SK-N-SH treated with all-trans-retinoic acid at 6 μM for 48 hours (cell line): ENCODE measurements around the gene OSGIN1.
"Not testable (repeated sequence)": the region's sequence is repeated elsewhere in the genome, so short reads cannot be mapped to it uniquely, and the experiment has no call there.

Source experiments
- ATAC-seq: fragments of 200-7000 bp; cut with Tn5 transposase; 3 replicates; pipeline ENCODE4 v1.9.1; 2020; ENCODE audit warnings: mild to moderate bottlenecking, moderate library complexity
- ARNTL ChIP-seq: fragments of 450-650 bp; formaldehyde crosslinking; IDR thresholded peaks from 2 replicates; pipeline ENCODE4 v1.5.0; 2020; ENCODE audit warnings: low read depth, mild to moderate bottlenecking, moderate library complexity, borderline replicate concordance
- BACH2 ChIP-seq: fragments of 250-450 bp; sonication (Bioruptor Pico); IDR thresholded peaks from 2 replicates; pipeline ENCODE4 v1.9.0; 2021; ENCODE audit warnings: mild to moderate bottlenecking, borderline replicate concordance
- CSDC2 ChIP-seq: fragments of 250-450 bp; sonication (Bioruptor Pico); IDR thresholded peaks from 2 replicates; pipeline ENCODE4 v1.5.0; 2020; ENCODE audit warnings: mild to moderate bottlenecking, moderate library complexity
- ESRRG ChIP-seq: fragments of 250-450 bp; sonication (Bioruptor Pico); IDR thresholded peaks from 2 replicates; pipeline ENCODE4 v1.6.1; 2021; ENCODE audit warnings: mild to moderate bottlenecking
- ISL1 ChIP-seq: fragments of 250-450 bp; sonication (Bioruptor Pico); IDR thresholded peaks from 2 replicates; pipeline ENCODE4 v2.1.2; 2022; ENCODE audit warnings: mild to moderate bottlenecking, moderate library complexity
- OSR1 ChIP-seq: fragments of 250-450 bp; sonication (Bioruptor Pico); IDR thresholded peaks from 2 replicates; pipeline ENCODE4 v1.8.0; 2022; ENCODE audit warnings: moderate library complexity, mild to moderate bottlenecking, inconsistent platforms
- POU6F1 ChIP-seq: fragments of 250-450 bp; sonication (Bioruptor Pico); IDR thresholded peaks from 2 replicates; pipeline ENCODE4 v1.8.0; 2021; ENCODE audit warnings: low read depth, mild to moderate bottlenecking, moderate library complexity, borderline replicate concordance
- PPARA ChIP-seq: fragments of 250-450 bp; sonication (Bioruptor Pico); IDR thresholded peaks from 2 replicates; pipeline ENCODE4 v1.5.0; 2020; ENCODE audit warnings: mild to moderate bottlenecking, borderline replicate concordance
- RARB ChIP-seq: fragments of 250-450 bp; sonication (Bioruptor Pico); IDR thresholded peaks from 2 replicates; pipeline ENCODE4 v1.8.0; 2021; ENCODE audit warnings: mild to moderate bottlenecking, moderate library complexity
- SNAI2 ChIP-seq: fragments of 250-450 bp; sonication (Bioruptor Pico); IDR thresholded peaks from 2 replicates; pipeline ENCODE4 v1.5.0; 2020; ENCODE audit warnings: mild to moderate bottlenecking, moderate library complexity
- TCF4 ChIP-seq: fragments of 250-450 bp; sonication (Bioruptor Pico); IDR thresholded peaks from 2 replicates; pipeline ENCODE4 v1.8.0; 2021; ENCODE audit warnings: mild to moderate bottlenecking, moderate library complexity, borderline replicate concordance
- TOX ChIP-seq: fragments of 250-450 bp; sonication (Bioruptor Pico); IDR thresholded peaks from 2 replicates; pipeline ENCODE4 v1.8.0; 2021; ENCODE audit warnings: mild to moderate bottlenecking, moderate library complexity, borderline replicate concordance
- TSHZ2 ChIP-seq: fragments of 250-450 bp; sonication (Bioruptor Pico); IDR thresholded peaks from 2 replicates; pipeline ENCODE4 v1.5.0; 2020; ENCODE audit warnings: mild to moderate bottlenecking, moderate library complexity
- ZC3H10 ChIP-seq: fragments of 250-450 bp; sonication (Bioruptor Pico); IDR thresholded peaks from 2 replicates; pipeline ENCODE4 v1.5.1; 2021; ENCODE audit warnings: mild to moderate bottlenecking, moderate library complexity
- ZFP3 ChIP-seq: fragments of 250-450 bp; sonication (Bioruptor Pico); IDR thresholded peaks from 2 replicates; pipeline ENCODE4 v1.5.0; 2020; ENCODE audit warnings: mild to moderate bottlenecking, moderate library complexity
- ZFP30 ChIP-seq: fragments of 450-650 bp; formaldehyde crosslinking; IDR thresholded peaks from 2 replicates; pipeline ENCODE4 v1.5.0; 2022; ENCODE audit warnings: mild to moderate bottlenecking, moderate library complexity
- ZNF70 ChIP-seq: fragments of 450-650 bp; formaldehyde crosslinking; IDR thresholded peaks from 2 replicates; pipeline ENCODE4 v1.5.0; 2020; ENCODE audit warnings: mild to moderate bottlenecking, moderate library complexity
- ZNF8 ChIP-seq: fragments of 450-650 bp; formaldehyde crosslinking; IDR thresholded peaks from 2 replicates; pipeline ENCODE4 v1.5.0; 2020; ENCODE audit warnings: mild to moderate bottlenecking, moderate library complexity
- TF ChIP-seq, protein P1 (sequence below): fragments of 250-450 bp; sonication (Bioruptor Pico); IDR thresholded peaks from 2 replicates; pipeline ENCODE4 v1.5.1; 2021; ENCODE audit warnings: mild to moderate bottlenecking, moderate library complexity
- TF ChIP-seq, protein P2 (sequence below): fragments of 250-450 bp; sonication (Bioruptor Pico); IDR thresholded peaks from 2 replicates; pipeline ENCODE4 v1.8.0; 2020; ENCODE audit warnings: mild to moderate bottlenecking, moderate library complexity, borderline replicate concordance

The OSGIN1 gene

DNA sequence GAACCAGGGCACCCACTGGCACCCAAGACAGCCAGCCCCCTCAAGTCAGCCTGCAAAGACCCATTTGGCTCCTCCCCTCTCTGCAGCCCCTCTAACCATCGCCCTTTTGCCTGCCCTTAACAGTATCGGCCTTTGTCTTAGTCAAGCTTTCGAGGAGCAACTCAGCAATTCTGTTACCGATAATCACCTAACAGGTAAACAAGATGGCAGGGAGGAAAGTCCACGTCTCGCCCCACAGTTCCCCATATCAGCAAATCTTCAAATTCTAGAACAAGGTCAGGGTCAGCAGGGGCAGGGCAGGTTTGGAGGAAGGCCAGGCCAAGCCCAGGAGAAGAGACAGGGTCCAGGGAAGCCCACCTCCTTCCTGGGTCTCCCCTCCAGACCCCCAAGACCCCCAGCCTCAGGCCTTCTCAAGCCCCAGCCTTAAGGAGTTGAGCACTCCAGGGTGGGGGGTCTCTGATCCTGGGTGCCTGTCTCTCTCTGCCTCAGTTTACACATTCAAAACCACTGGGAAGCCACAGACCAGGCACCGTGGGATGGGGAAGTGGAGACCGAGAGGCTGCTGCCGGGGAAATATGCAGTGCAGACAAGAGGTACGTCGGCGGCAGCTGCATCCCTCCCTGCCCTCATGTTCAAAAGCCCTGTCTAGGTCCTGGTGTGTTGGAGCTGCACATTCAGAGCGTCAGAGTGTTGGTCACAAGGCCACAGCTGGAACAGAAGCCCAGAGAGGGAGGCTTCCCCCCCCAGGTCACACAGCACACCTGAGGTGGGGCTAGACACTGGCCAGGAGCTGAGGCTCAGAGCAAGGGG is 3.9 kb upstream of the OSGIN1 start:
- no peak for ATAC-seq
- no peak for TF ChIP-seq TSHZ2 (CRISPR knock-in tag)
- TF ChIP-seq BACH2 (CRISPR knock-in tag) = no peak
- TF ChIP-seq ESRRG (CRISPR knock-in tag) = no peak
- TF ChIP-seq TOX (CRISPR knock-in tag) = no peak
- TF ChIP-seq CSDC2 = no peak
- TF ChIP-seq ISL1 (CRISPR knock-in tag) = no peak
- TF ChIP-seq, all 23 proteins: peak for 0

DNA sequence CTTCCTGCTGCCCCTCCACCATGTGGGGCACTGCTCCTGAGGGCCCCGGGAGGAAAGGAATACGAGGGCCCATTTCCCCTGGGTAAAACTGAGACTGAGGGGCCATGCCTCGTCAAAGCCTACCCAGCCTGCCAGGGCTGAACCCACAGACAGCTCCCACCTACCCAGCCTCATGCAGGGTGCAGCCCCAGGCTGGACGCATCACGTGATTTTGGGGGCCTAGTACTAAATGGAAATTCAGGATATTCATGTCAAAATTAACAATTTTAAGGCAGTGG is 3.4 kb upstream of the OSGIN1 start:
- no peak for ATAC-seq
- no peak for TF ChIP-seq ZNF70 (CRISPR knock-in tag)
- no peak for TF ChIP-seq POU6F1 (CRISPR knock-in tag)

- not testable (repeated sequence) for ATAC-seq
Measured at GRCh38 chr16:83950862-83951399, 2.1 kb upstream of the OSGIN1 start.

- no peak for ATAC-seq
- TF ChIP-seq SNAI2 (CRISPR knock-in tag) (no peak), CSDC2 (no peak), PPARA (CRISPR knock-in tag) (no peak), RARB (CRISPR knock-in tag) (no peak), TOX (CRISPR knock-in tag) (no peak), ZFP30 (CRISPR knock-in tag) (no peak), TCF4 (CRISPR knock-in tag) (no peak), ARNTL (no peak), ISL1 (CRISPR knock-in tag) (no peak), OSR1 (no peak), ZC3H10 (CRISPR knock-in tag) (no peak)
- TF ChIP-seq, protein P1, sequence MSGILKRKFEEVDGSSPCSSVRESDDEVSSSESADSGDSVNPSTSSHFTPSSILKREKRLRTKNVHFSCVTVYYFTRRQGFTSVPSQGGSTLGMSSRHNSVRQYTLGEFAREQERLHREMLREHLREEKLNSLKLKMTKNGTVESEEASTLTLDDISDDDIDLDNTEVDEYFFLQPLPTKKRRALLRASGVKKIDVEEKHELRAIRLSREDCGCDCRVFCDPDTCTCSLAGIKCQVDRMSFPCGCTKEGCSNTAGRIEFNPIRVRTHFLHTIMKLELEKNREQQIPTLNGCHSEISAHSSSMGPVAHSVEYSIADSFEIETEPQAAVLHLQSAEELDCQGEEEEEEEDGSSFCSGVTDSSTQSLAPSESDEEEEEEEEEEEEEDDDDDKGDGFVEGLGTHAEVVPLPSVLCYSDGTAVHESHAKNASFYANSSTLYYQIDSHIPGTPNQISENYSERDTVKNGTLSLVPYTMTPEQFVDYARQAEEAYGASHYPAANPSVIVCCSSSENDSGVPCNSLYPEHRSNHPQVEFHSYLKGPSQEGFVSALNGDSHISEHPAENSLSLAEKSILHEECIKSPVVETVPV (CRISPR knock-in tag) = no peak
Measured at GRCh38 chr16:83951544-83951943, 1.5 kb upstream of the OSGIN1 start.

GRCh38 chr16:83952587-83952939 is 477 bp upstream of the OSGIN1 start:
- TF ChIP-seq TCF4 (CRISPR knock-in tag) (no peak), PPARA (CRISPR knock-in tag) (no peak), CSDC2 (no peak), ZFP3 (CRISPR knock-in tag) (no peak), RARB (CRISPR knock-in tag) (no peak), TOX (CRISPR knock-in tag) (no peak), ZFP30 (CRISPR knock-in tag) (no peak), ZC3H10 (CRISPR knock-in tag) (no peak), ZNF8 (no peak)
- TF ChIP-seq, protein P2, sequence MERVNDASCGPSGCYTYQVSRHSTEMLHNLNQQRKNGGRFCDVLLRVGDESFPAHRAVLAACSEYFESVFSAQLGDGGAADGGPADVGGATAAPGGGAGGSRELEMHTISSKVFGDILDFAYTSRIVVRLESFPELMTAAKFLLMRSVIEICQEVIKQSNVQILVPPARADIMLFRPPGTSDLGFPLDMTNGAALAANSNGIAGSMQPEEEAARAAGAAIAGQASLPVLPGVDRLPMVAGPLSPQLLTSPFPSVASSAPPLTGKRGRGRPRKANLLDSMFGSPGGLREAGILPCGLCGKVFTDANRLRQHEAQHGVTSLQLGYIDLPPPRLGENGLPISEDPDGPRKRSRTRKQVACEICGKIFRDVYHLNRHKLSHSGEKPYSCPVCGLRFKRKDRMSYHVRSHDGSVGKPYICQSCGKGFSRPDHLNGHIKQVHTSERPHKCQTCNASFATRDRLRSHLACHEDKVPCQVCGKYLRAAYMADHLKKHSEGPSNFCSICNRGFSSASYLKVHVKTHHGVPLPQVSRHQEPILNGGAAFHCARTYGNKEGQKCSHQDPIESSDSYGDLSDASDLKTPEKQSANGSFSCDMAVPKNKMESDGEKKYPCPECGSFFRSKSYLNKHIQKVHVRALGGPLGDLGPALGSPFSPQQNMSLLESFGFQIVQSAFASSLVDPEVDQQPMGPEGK (CRISPR knock-in tag) = no peak
- TF ChIP-seq, protein P1 (CRISPR knock-in tag) = no peak
- ATAC-seq = peak; percentile 4
